IMR-90 (cell line): ENCODE measurements around the gene MARF1. TPM values are rescaled to one million over a fixed set of nuclear protein-coding genes. Genes with fewer than 3 reads are reported as not detected.

Source experiments
- ATAC-seq: fragments of 200-7000 bp; cut with Tn5 transposase; 2 replicates; pipeline ENCODE4 v1.9.1; 2020; ENCODE audit warnings: low read depth, mild to moderate bottlenecking, moderate library complexity
- BruUV-seq: library from RNA; stranded (reverse); fragments of 400-500 nt; replicated peaks from 2 replicates; lab custom pipeline; 2021; lab: Mats Ljungman, UMichigan
- CTCF ChIA-PET: fragments of 300-600 bp; formaldehyde crosslinking; extraction: SDS; loops from one replicate; lab custom pipeline; 2021; ENCODE audit warnings: antibody characterized with exemption; lab: Yijun Ruan, JAX
- POLR2A ChIA-PET: fragments of 300-600 bp; sonication (Branson Sonifier 250); formaldehyde crosslinking; loops from one replicate; lab custom pipeline; 2022; ENCODE audit warnings: antibody characterized with exemption; ENCODE audit not compliant: unreplicated experiment; lab: Charles Lee
- DNase-seq: peaks from one replicate; pipeline ENCODE4 v3.0.0; 2013
- H2AFZ ChIP-seq: replicated peaks from 2 replicates; pipeline ENCODE3; 2013; ENCODE audit warnings: low read length, mild to moderate bottlenecking; ENCODE audit not compliant: poor library complexity
- H2AK5ac ChIP-seq: 2 replicates; pipeline ENCODE4 v1.6.1; 2013; ENCODE audit warnings: low read depth, low read length, inconsistent platforms
- H2AK9ac ChIP-seq: replicated peaks from 2 replicates; pipeline ENCODE3; 2013; ENCODE audit warnings: mild to moderate bottlenecking, low read depth, low read length, moderate library complexity; ENCODE audit not compliant: poor library complexity
- H2BK120ac ChIP-seq: 2 replicates; pipeline ENCODE4 v1.6.1; 2013; ENCODE audit warnings: low read depth, low read length, inconsistent platforms
- H2BK15ac ChIP-seq: 3 replicates; pipeline ENCODE4 v1.6.1; 2013; ENCODE audit warnings: low read depth, low read length, inconsistent platforms
- H2BK20ac ChIP-seq: 2 replicates; pipeline ENCODE4 v1.6.1; 2013; ENCODE audit warnings: low read depth, mild to moderate bottlenecking, inconsistent platforms, low read length, moderate library complexity
- H2BK5ac ChIP-seq: 2 replicates; pipeline ENCODE4 v1.6.1; 2013; ENCODE audit warnings: mild to moderate bottlenecking, low read depth, low read length, inconsistent platforms; ENCODE audit not compliant: poor library complexity, severe bottlenecking
- H3K14ac ChIP-seq: replicated peaks from 2 replicates; pipeline ENCODE4 v1.6.1; 2013; ENCODE audit warnings: low read depth, low read length, inconsistent platforms
- H3K18ac ChIP-seq: 2 replicates; pipeline ENCODE4 v1.6.1; 2013; ENCODE audit warnings: low read depth, low read length, control low read depth
- H3K23ac ChIP-seq: 2 replicates; pipeline ENCODE4 v1.6.1; 2013; ENCODE audit warnings: low read depth, low read length, inconsistent platforms
- H3K27ac ChIP-seq: 2 replicates; pipeline ENCODE4 v1.5.1; 2013; ENCODE audit warnings: mild to moderate bottlenecking, control low read depth, low read length; ENCODE audit not compliant: insufficient read depth
- H3K27me3 ChIP-seq: 2 replicates; pipeline ENCODE4 v1.6.1; 2013; ENCODE audit warnings: low read length; ENCODE audit not compliant: control insufficient read depth, insufficient read depth
- H3K36me3 ChIP-seq: 2 replicates; pipeline ENCODE4 v1.6.1; 2013; ENCODE audit warnings: low read length, mixed read lengths; ENCODE audit not compliant: control insufficient read depth, insufficient read depth
- H3K4ac ChIP-seq: 2 replicates; pipeline ENCODE4 v1.6.1; 2013; ENCODE audit warnings: low read depth, low read length, inconsistent platforms
- H3K4me1 ChIP-seq: 2 replicates; pipeline ENCODE4 v1.6.1; 2013; ENCODE audit warnings: low read length, mixed read lengths; ENCODE audit not compliant: control insufficient read depth, insufficient read depth
- H3K4me2 ChIP-seq: 2 replicates; pipeline ENCODE4 v1.6.1; 2013; ENCODE audit warnings: low read depth, mild to moderate bottlenecking, control low read depth, low read length, moderate library complexity
- H3K4me3 ChIP-seq: 2 replicates; pipeline ENCODE4 v1.5.1; 2013; ENCODE audit warnings: low read depth, mild to moderate bottlenecking, control low read depth, low read length, moderate library complexity; ENCODE audit not compliant: insufficient read depth
- H3K56ac ChIP-seq: 2 replicates; pipeline ENCODE4 v1.6.1; 2013; ENCODE audit warnings: low read length, inconsistent platforms; ENCODE audit not compliant: insufficient read depth; ENCODE audit errors: extremely low read depth
- H3K79me1 ChIP-seq, 2 experiments: 2 replicates each; pipeline ENCODE4 v1.6.1; 2013; ENCODE audit warnings: low read length in 2 of 2, inconsistent platforms in 1 of 2, low read depth in 1 of 2
- H3K9ac ChIP-seq: 2 replicates; pipeline ENCODE4 v1.6.1; 2013; ENCODE audit warnings: low read depth, low read length, control low read depth
- H3K9me1 ChIP-seq: 2 replicates; pipeline ENCODE4 v1.6.1; 2013; ENCODE audit warnings: low read length, inconsistent platforms; ENCODE audit not compliant: insufficient read depth
- H3K9me3 ChIP-seq: 2 replicates; pipeline ENCODE4 v1.6.1; 2013; ENCODE audit warnings: low read length; ENCODE audit not compliant: control insufficient read depth, insufficient read depth
- H4K20me1 ChIP-seq: 2 replicates; pipeline ENCODE4 v1.6.1; 2013; ENCODE audit warnings: low read length, inconsistent platforms; ENCODE audit not compliant: insufficient read depth
- H4K5ac ChIP-seq: 2 replicates; pipeline ENCODE4 v1.6.1; 2013; ENCODE audit warnings: mild to moderate bottlenecking, low read depth, low read length, control low read depth
- H4K8ac ChIP-seq, 2 experiments: 2 replicates each; pipeline ENCODE4 v1.6.1; 2013; ENCODE audit warnings: low read depth in 2 of 2, low read length in 2 of 2, control low read depth in 1 of 2, inconsistent platforms in 1 of 2
- H4K91ac ChIP-seq: 2 replicates; pipeline ENCODE4 v1.6.1; 2013; ENCODE audit warnings: low read depth, low read length, inconsistent platforms; ENCODE audit not compliant: insufficient read depth
- CHD1 ChIP-seq: IDR thresholded peaks from 2 replicates; pipeline ENCODE4 v1.6.1; 2012; ENCODE audit warnings: low read depth, low read length, improper control_type of control experiment
- CTCF ChIP-seq: conservative IDR thresholded peaks from 2 replicates; pipeline ENCODE4 v1.5.1; 2012; ENCODE audit warnings: mild to moderate bottlenecking, low read depth, low read length, improper control_type of control experiment
- MAZ ChIP-seq: IDR thresholded peaks from 2 replicates; pipeline ENCODE4 v1.6.1; 2012; ENCODE audit warnings: low read depth, mild to moderate bottlenecking, low read length, improper control_type of control experiment, moderate library complexity, borderline replicate concordance
- MXI1 ChIP-seq: IDR thresholded peaks from 2 replicates; pipeline ENCODE4 v1.6.1; 2012; ENCODE audit warnings: low read depth, mild to moderate bottlenecking, low read length, moderate library complexity, borderline replicate concordance
- NFE2L2 ChIP-seq: fragments of 150-350 bp; IDR thresholded peaks from 2 replicates; pipeline ENCODE4 v1.6.1; 2016; ENCODE audit warnings: low read depth, mild to moderate bottlenecking, low read length
- POLR2A ChIP-seq: IDR thresholded peaks from 2 replicates; pipeline ENCODE4 v1.6.1; 2012; ENCODE audit warnings: mild to moderate bottlenecking, low read depth, low read length
- RCOR1 ChIP-seq: IDR thresholded peaks from 2 replicates; pipeline ENCODE4 v1.6.1; 2012; ENCODE audit warnings: mild to moderate bottlenecking, low read length, improper control_type of control experiment; ENCODE audit not compliant: insufficient replicate concordance
- RFX5 ChIP-seq: IDR thresholded peaks from 2 replicates; pipeline ENCODE4 v1.8.0; 2012; ENCODE audit warnings: low read depth, mild to moderate bottlenecking, low read length, moderate library complexity
- SMC3 ChIP-seq: fragments of 150-350 bp; IDR thresholded peaks from 2 replicates; pipeline ENCODE4 v1.6.1; 2016; ENCODE audit warnings: low read depth, mild to moderate bottlenecking, antibody characterized with exemption, low read length, moderate library complexity
- WGBS, 2 experiments: methylation state at CpG; one replicate each; pipeline versions ENCODE4 v1.1.5 to v1.1.7; 2013; ENCODE audit warnings: missing lambda C conversion rate in 2 of 2; ENCODE audit not compliant: insufficient read length in 1 of 2; ENCODE audit errors: extremely low coverage in 2 of 2; 5-methylcytosine and 5-hydroxymethylcytosine counted together
- dilution Hi-C: fragments of 300-500 bp; cut with HindIII; formaldehyde crosslinking; loops from one replicate; pipeline ENCODE4 v1.14.3; 2018; ENCODE audit warnings: low sequenced_read_pairs; ENCODE audit not compliant: unreplicated experiment
- in situ Hi-C: fragments of 300-500 bp; cut with MboI; formaldehyde crosslinking; loops from 3 replicates; pipeline ENCODE4 v1.14.3; 2019; ENCODE audit warnings: low sequenced_read_pairs, inconsistent platforms, mixed read lengths
- intact Hi-C: fragments of 100-400 bp; cut with micrococcal nuclease; formaldehyde crosslinking; loops from 2 replicates; pipeline ENCODE4 v1.10.0; 2022
- polyA plus RNA-seq, 3 experiments: library from polyadenylated mRNA; depleted of rRNA; stranded (reverse); fragments of >200 nt; gene quantifications; 2 replicates each; pipeline ENCODE4 v1.2.3, GENCODE V29; 2012; ENCODE audit warnings: low replicate concordance in 1 of 3
- total RNA-seq: library from RNA; depleted of rRNA; stranded (reverse); fragments of >200 nt; gene quantifications from 2 replicates; pipeline ENCODE4 v1.2.3, GENCODE V29; 2012
- TF ChIP-seq, protein P1 (sequence below): fragments of 150-350 bp; IDR thresholded peaks from 2 replicates; pipeline ENCODE4 v1.6.1; 2017; ENCODE audit warnings: mild to moderate bottlenecking, antibody characterized with exemption, low read length, low read depth

The MARF1 gene
- total and polyA plus RNA-seq, 2 of the 4 experiments (the other 2 are of a cell fraction): 9.0 to 12.9 TPM

DNA sequence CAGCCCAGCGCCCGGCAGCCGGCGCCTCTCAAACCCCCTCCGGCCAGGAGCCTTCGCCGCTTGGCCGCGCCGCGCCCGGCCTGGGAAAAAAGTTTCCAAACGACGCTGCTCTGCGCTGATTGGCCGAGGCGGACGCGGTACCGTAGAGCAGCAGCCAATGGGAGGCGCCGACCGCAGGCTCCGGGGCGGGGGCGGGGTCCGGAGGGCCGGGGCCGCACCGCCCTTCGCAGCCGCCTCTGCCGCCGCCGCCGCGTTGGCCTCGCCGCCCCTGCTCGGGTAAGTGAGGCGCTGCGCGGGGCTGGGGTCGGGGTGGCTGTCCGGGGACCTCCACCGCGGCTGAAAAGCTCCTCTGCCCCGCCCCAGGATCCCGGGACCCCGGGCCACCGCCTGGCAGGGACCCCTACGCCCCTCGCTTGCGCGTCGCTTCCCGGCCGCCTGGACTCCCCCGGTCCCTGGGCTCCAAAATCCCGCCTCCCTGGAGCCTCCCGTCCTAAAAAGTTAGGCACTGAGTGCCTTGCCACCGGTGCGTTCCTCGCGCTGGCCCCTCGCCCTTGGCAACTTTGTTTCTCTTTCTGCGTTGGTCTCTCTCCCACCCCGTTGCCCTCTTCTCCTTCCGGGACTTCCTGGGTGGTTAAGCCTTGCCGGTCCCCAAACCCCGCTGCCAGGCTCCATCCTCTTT, 7.2 kb upstream of the MARF1 start, which contains the start of gene NDE1:
Gene NDE1, plus strand, starts transcription at position 227 of the 679 bp plus-strand sequence. CDS start 14,534 bp downstream, outside the sequence.
- TF ChIP-seq CTCF (0 out of 2 replicates have a peak, but pooled peaks have one; percentile 0), SMC3 (no peak), MAZ (peak; percentile 72; the same call in 1 of the 2 replicates), RFX5 (no peak), MXI1 (peak; percentile 57; the same call in 1 of the 2 replicates), POLR2A (peak; percentile 68), NFE2L2 (no peak), CHD1 (no peak), RCOR1 (no peak)
- TF ChIP-seq, protein P1, sequence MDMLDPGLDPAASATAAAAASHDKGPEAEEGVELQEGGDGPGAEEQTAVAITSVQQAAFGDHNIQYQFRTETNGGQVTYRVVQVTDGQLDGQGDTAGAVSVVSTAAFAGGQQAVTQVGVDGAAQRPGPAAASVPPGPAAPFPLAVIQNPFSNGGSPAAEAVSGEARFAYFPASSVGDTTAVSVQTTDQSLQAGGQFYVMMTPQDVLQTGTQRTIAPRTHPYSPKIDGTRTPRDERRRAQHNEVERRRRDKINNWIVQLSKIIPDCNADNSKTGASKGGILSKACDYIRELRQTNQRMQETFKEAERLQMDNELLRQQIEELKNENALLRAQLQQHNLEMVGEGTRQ: no peak
- Histone ChIP-seq H3K79me1 (peaks cover 24 to 48% of the 10 kb centered on the region in 2 experiments), H3K9me1 (peaks cover 6% of the 10 kb centered on the region), H4K8ac (peak within 1 kb of the TSS; percentile 67 to 76; a peak in 2 of 4 replicates), H3K4me1 (peaks cover 6% of the 10 kb centered on the region), H3K36me3 (no peaks in the 10 kb centered on the region), H3K56ac (peak within 1 kb of the TSS; percentile 65; the same call in 1 of the 2 replicates), H2BK120ac (peak within 1 kb of the TSS; percentile 76), H2BK5ac (peak within 1 kb of the TSS; percentile 64), H2AK9ac (peak within 1 kb of the TSS; percentile 95), H3K27ac (peak within 1 kb of the TSS; percentile 73), H3K18ac (peak within 1 kb of the TSS; percentile 36), H4K91ac (peak within 1 kb of the TSS; percentile 86), H3K14ac (peak within 1 kb of the TSS; percentile 92), H2BK15ac (peak within 1 kb of the TSS; percentile 76; the same call in 1 of the 3 replicates), H4K5ac (peak within 1 kb of the TSS; percentile 7; the same call in 1 of the 2 replicates), H2AK5ac (peak within 1 kb of the TSS; percentile 73; the same call in 1 of the 2 replicates), H3K9me3 (no peaks in the 10 kb centered on the region), H3K23ac (peak within 1 kb of the TSS; percentile 96), H3K4ac (peak within 1 kb of the TSS; percentile 84), H3K27me3 (no peaks in the 10 kb centered on the region), H2AFZ (peak within 1 kb of the TSS; percentile 93), H3K4me2 (peak within 1 kb of the TSS; percentile 96), H3K4me3 (peak within 1 kb of the TSS; percentile 93), H4K20me1 (peaks cover 30% of the 10 kb centered on the region), H3K9ac (peak within 1 kb of the TSS; percentile 89), H2BK20ac (peak within 1 kb of the TSS; percentile 43)
- BruUV-seq: no TSS peak
- dilution Hi-C loops (no loop called here), in situ Hi-C loops (no loop called here), intact Hi-C loops (loop anchor here (2.0 to 5.0 kb wide), 2 partner anchors 23 to 52 kb away; no protein-coding TSS in a partner anchor)
- ATAC-seq (peak; percentile 96), DNase-seq (peak; percentile 85)
- 0% methylated on average over 49 of the region's 71 CpGs; no CpG with 5 or more reads in 1 of the 2 experiments for WGBS, 2 experiments
- CTCF ChIA-PET: no interaction called here
- POLR2A ChIA-PET: no interaction called here
